Astrocyte (in vitro differentiated cells and primary cell): ENCODE measurements around the gene USHBP1.

Experiments used
- EZH2 ChIP-seq: IDR thresholded peaks from 2 replicates; pipeline ENCODE4 v1.6.1; 2012; ENCODE audit warnings: mild to moderate bottlenecking, low read length, inconsistent platforms; ENCODE audit not compliant: insufficient read depth
- TF ChIP-seq, protein P1 (sequence below): IDR thresholded peaks from 2 replicates; pipeline ENCODE4 v1.5.1; 2011; ENCODE audit warnings: low read depth, mild to moderate bottlenecking, inconsistent platforms, low read length, moderate library complexity; ENCODE audit not compliant: insufficient read depth

DNA sequence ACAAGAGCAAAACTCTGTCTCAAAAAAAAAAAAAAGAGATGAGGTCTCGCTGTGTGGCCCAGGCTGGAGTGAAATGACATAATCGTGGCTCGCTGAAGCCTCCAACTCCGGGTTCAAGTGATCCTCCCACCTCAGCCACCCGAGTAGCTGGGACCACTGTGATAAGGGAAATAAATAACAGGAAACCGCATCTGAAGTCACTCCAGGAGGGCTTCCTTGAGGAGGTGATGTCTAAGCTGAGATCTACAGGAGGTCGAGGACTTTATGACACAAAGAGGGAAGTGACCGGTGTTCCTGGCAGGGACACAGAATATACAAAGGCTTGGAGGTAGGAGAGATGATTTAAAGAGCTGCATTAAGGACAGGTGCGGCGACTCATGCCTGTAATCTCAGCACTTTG, 9.9 kb downstream of the USHBP1 start:
- TF ChIP-seq, protein P1, sequence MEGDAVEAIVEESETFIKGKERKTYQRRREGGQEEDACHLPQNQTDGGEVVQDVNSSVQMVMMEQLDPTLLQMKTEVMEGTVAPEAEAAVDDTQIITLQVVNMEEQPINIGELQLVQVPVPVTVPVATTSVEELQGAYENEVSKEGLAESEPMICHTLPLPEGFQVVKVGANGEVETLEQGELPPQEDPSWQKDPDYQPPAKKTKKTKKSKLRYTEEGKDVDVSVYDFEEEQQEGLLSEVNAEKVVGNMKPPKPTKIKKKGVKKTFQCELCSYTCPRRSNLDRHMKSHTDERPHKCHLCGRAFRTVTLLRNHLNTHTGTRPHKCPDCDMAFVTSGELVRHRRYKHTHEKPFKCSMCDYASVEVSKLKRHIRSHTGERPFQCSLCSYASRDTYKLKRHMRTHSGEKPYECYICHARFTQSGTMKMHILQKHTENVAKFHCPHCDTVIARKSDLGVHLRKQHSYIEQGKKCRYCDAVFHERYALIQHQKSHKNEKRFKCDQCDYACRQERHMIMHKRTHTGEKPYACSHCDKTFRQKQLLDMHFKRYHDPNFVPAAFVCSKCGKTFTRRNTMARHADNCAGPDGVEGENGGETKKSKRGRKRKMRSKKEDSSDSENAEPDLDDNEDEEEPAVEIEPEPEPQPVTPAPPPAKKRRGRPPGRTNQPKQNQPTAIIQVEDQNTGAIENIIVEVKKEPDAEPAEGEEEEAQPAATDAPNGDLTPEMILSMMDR, result no peak
- TF ChIP-seq EZH2, result no peak
